Upper lobe of left lung (tissue), 4 donors: Measurements from ENCODE around the gene PNKP.

Experiments used
- POLR2A ChIP-seq, 4 donors: fragments of 450-650 bp; IDR thresholded peaks; one replicate each; pipeline ENCODE4 v1.5.1; 2016 to 2017; ENCODE audit warnings: antibody characterized with exemption in 4 of 4, mild to moderate bottlenecking in 2 of 4
- POLR2AphosphoS5 ChIP-seq, 2 donors: sonication (generic); formaldehyde crosslinking; IDR thresholded peaks; one replicate each; pipeline ENCODE4 v1.5.1; 2017; ENCODE audit warnings: antibody characterized with exemption in 2 of 2
- TF ChIP-seq, protein P1 (sequence below), 6 experiments: fragments of 450-650 bp in 4 of 6; fragments of 200-600 bp in 2 of 6; sonication (generic) in 2 of 6; IDR thresholded peaks; one replicate each; pipeline ENCODE4 v1.5.1; 2016 to 2019; ENCODE audit warnings: antibody characterized with exemption in 6 of 6

- TF ChIP-seq, protein P1, sequence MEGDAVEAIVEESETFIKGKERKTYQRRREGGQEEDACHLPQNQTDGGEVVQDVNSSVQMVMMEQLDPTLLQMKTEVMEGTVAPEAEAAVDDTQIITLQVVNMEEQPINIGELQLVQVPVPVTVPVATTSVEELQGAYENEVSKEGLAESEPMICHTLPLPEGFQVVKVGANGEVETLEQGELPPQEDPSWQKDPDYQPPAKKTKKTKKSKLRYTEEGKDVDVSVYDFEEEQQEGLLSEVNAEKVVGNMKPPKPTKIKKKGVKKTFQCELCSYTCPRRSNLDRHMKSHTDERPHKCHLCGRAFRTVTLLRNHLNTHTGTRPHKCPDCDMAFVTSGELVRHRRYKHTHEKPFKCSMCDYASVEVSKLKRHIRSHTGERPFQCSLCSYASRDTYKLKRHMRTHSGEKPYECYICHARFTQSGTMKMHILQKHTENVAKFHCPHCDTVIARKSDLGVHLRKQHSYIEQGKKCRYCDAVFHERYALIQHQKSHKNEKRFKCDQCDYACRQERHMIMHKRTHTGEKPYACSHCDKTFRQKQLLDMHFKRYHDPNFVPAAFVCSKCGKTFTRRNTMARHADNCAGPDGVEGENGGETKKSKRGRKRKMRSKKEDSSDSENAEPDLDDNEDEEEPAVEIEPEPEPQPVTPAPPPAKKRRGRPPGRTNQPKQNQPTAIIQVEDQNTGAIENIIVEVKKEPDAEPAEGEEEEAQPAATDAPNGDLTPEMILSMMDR (IDR thresholded peaks at IDR 0.05) = no peak
- no peak for TF ChIP-seq POLR2A (IDR thresholded peaks at IDR 0.05)
- TF ChIP-seq POLR2AphosphoS5 (IDR thresholded peaks at IDR 0.05) = no peak
Observed at GRCh38 chr19:49883094-49883493, 15.7 kb upstream of the PNKP start.
